NB4 (cell line): ENCODE data around the gene ZNF22.

Experiments used
- CTCF ChIP-seq: IDR thresholded peaks from one replicate; pipeline ENCODE4 v1.5.1; 2012; ENCODE audit warnings: low read depth, low read length
- MAX ChIP-seq: IDR thresholded peaks from 2 replicates; pipeline ENCODE4 v1.6.1; 2011; ENCODE audit warnings: low read depth, low read length
- MYC ChIP-seq: IDR thresholded peaks from 2 replicates; pipeline ENCODE4 v1.6.1; 2011; ENCODE audit warnings: low read depth, low read length
- POLR2A ChIP-seq: IDR thresholded peaks from 2 replicates; pipeline ENCODE4 v1.6.1; 2011; ENCODE audit warnings: mild to moderate bottlenecking; ENCODE audit not compliant: insufficient read length; ENCODE audit errors: extremely low read depth

- TF ChIP-seq CTCF: no peak
- TF ChIP-seq MAX: no peak
- TF ChIP-seq POLR2A: no peak
- no peak for TF ChIP-seq MYC
Observed at GRCh38 chr10:44974082-44974627, 26.6 kb upstream of the ZNF22 start.
